Neural cell (in vitro differentiated cells): ENCODE measurements around the gene IFT81. TPM values are rescaled to one million over a fixed set of nuclear protein-coding genes. Genes with fewer than 3 reads are reported as not detected.

Source experiments
- H2AFZ ChIP-seq: fragments of 200-600, 300-800 bp; sonication (generic), shearing (Covaris generic); 2 replicates; pipeline ENCODE4 v1.6.0; 2014; ENCODE audit warnings: low read depth, mild to moderate bottlenecking, antibody characterized with exemption, low read length, moderate library complexity
- H3F3A ChIP-seq: fragments of 200-600 bp; shearing (Covaris generic); 2 replicates; pipeline ENCODE4 v1.6.1; 2016; ENCODE audit warnings: mild to moderate bottlenecking, moderate library complexity, mixed read lengths, antibody characterized with exemption, low read length; ENCODE audit not compliant: insufficient read depth, poor library complexity, severe bottlenecking
- H3K27ac ChIP-seq: fragments of 200-600, 300-800 bp; sonication (generic), shearing (Covaris generic); 2 replicates; pipeline ENCODE4 v1.5.1; 2014; ENCODE audit warnings: mild to moderate bottlenecking, low read length, moderate library complexity
- H3K27me3 ChIP-seq: fragments of 300-800, 200-600 bp; sonication (generic), shearing (Covaris generic); 2 replicates; pipeline ENCODE4 v1.6.0; 2014; ENCODE audit warnings: mild to moderate bottlenecking, low read depth, low read length, moderate library complexity; ENCODE audit not compliant: insufficient read depth
- H3K36me3 ChIP-seq: fragments of 300-800, 200-600 bp; sonication (generic), shearing (Covaris generic); 2 replicates; pipeline ENCODE4 v1.5.1; 2014; ENCODE audit warnings: mild to moderate bottlenecking, antibody characterized with exemption, low read length, moderate library complexity; ENCODE audit not compliant: insufficient read depth
- H3K4me2 ChIP-seq: fragments of 300-800, 200-600 bp; sonication (generic), shearing (Covaris generic); 2 replicates; pipeline ENCODE4 v1.6.0; 2014; ENCODE audit warnings: mild to moderate bottlenecking, low read length
- H3K4me3 ChIP-seq: fragments of 300-800, 200-600 bp; sonication (generic), shearing (Covaris generic); 2 replicates; pipeline ENCODE4 v1.5.1; 2014; ENCODE audit warnings: mild to moderate bottlenecking, low read length, moderate library complexity
- H3K79me2 ChIP-seq: fragments of 200-600 bp; shearing (Covaris generic); replicated peaks from 2 replicates; pipeline ENCODE4 v1.6.0; 2014; ENCODE audit warnings: mild to moderate bottlenecking, low read length, moderate library complexity; ENCODE audit not compliant: insufficient read depth
- H3K9ac ChIP-seq: fragments of 300-800, 200-600 bp; sonication (generic), shearing (Covaris generic); 2 replicates; pipeline ENCODE4 v1.6.1; 2016; ENCODE audit warnings: mild to moderate bottlenecking, low read length, mixed read lengths
- H3K9me2 ChIP-seq: fragments of 200-600 bp; shearing (Covaris generic); 2 replicates; pipeline ENCODE4 v1.6.1; 2016; ENCODE audit warnings: mild to moderate bottlenecking, low read length, mixed read lengths; ENCODE audit not compliant: insufficient read depth
- H3K9me3 ChIP-seq: fragments of 200-600, 300-800 bp; sonication (generic), shearing (Covaris generic); 2 replicates; pipeline ENCODE4 v1.6.1; 2016; ENCODE audit warnings: mild to moderate bottlenecking, mixed run types, low read length, moderate library complexity, mixed read lengths
- H4K20me1 ChIP-seq: fragments of 200-600 bp; shearing (Covaris generic); 2 replicates; pipeline ENCODE4 v1.6.1; 2016; ENCODE audit warnings: mild to moderate bottlenecking, mixed run types; ENCODE audit not compliant: insufficient read depth
- EP300 ChIP-seq: fragments of 450-650 bp; conservative IDR thresholded peaks from 2 replicates; pipeline ENCODE4 v1.6.1; 2014; ENCODE audit warnings: antibody characterized with exemption, mild to moderate bottlenecking, moderate library complexity; ENCODE audit not compliant: poor library complexity, severe bottlenecking
- EZH2 ChIP-seq: fragments of 200-600, 300-800 bp; shearing (Covaris generic), sonication (generic); IDR thresholded peaks from 2 replicates; pipeline ENCODE4 v1.6.1; 2014; ENCODE audit warnings: antibody characterized with exemption, low read length, borderline replicate concordance, mild to moderate bottlenecking; ENCODE audit not compliant: insufficient read depth, poor library complexity, severe bottlenecking
- MXI1 ChIP-seq: fragments of 450-650 bp; conservative IDR thresholded peaks from 2 replicates; pipeline ENCODE4 v1.6.1; 2014; ENCODE audit warnings: antibody characterized with exemption, mild to moderate bottlenecking; ENCODE audit not compliant: poor library complexity, severe bottlenecking
- POLR2AphosphoS5 ChIP-seq: IDR thresholded peaks from 2 replicates; pipeline ENCODE4 v1.6.1; 2012
- RAD21 ChIP-seq: fragments of 450-650 bp; conservative IDR thresholded peaks from 2 replicates; pipeline ENCODE4 v1.6.1; 2014; ENCODE audit warnings: antibody characterized with exemption, mild to moderate bottlenecking, moderate library complexity
- SMC3 ChIP-seq: fragments of 450-650 bp; conservative IDR thresholded peaks from 2 replicates; pipeline ENCODE4 v1.6.1; 2014; ENCODE audit warnings: antibody characterized with exemption, mild to moderate bottlenecking, moderate library complexity; ENCODE audit not compliant: poor library complexity
- TAF1 ChIP-seq: IDR thresholded peaks from 2 replicates; pipeline ENCODE4 v1.6.1; 2012; ENCODE audit warnings: low read depth
- polyA plus RNA-seq: library from polyadenylated mRNA; depleted of rRNA; stranded (reverse); fragments of >200 nt; gene quantifications from 2 replicates; pipeline ENCODE4 v1.2.3, GENCODE V29; 2014
- TF ChIP-seq, protein P1 (sequence below): IDR thresholded peaks from 2 replicates; pipeline ENCODE4 v1.6.1; 2012; ENCODE audit warnings: borderline replicate concordance
- TF ChIP-seq, protein P2 (sequence below): fragments of 450-650 bp; IDR thresholded peaks from 2 replicates; pipeline ENCODE4 v1.5.1; 2014; ENCODE audit warnings: antibody characterized with exemption, mild to moderate bottlenecking, moderate library complexity; ENCODE audit not compliant: poor library complexity, severe bottlenecking

The IFT81 gene
- polyA plus RNA-seq, 1 donor from 2014 or later = 120 TPM

DNA sequence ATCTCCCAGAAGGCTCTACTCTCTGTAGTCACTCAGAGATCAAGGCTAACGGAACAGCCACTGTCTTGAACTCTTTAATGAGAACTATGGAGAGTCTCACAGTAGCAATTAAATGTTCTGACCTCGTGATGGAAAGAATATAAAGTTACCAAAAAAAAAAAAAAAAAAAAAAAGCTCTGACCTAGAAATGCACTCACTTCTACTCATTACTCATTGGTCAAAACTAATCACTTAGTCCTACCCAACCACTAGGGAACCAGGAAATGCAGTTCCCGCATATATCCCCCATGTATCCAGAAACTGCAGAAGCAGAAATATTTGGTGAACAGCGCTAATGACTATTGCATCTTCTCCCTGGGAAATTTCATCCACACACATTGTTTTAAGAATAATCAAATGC, 46.4 kb upstream of the IFT81 start:
- Histone ChIP-seq H3F3A (no peaks in the 10 kb centered on the region), H3K4me3 (no peak overlapping the region), H3K27me3 (no peaks in the 10 kb centered on the region), H3K4me2 (no peak overlapping the region), H3K9me3 (no peaks in the 10 kb centered on the region), H3K36me3 (no peaks in the 10 kb centered on the region), H4K20me1 (no peaks in the 10 kb centered on the region), H2AFZ (no peak overlapping the region), H3K9me2 (no peaks in the 10 kb centered on the region), H3K27ac (no peak overlapping the region), H3K9ac (no peak overlapping the region), H3K79me2 (no peaks in the 10 kb centered on the region)
- TF ChIP-seq, protein P1, sequence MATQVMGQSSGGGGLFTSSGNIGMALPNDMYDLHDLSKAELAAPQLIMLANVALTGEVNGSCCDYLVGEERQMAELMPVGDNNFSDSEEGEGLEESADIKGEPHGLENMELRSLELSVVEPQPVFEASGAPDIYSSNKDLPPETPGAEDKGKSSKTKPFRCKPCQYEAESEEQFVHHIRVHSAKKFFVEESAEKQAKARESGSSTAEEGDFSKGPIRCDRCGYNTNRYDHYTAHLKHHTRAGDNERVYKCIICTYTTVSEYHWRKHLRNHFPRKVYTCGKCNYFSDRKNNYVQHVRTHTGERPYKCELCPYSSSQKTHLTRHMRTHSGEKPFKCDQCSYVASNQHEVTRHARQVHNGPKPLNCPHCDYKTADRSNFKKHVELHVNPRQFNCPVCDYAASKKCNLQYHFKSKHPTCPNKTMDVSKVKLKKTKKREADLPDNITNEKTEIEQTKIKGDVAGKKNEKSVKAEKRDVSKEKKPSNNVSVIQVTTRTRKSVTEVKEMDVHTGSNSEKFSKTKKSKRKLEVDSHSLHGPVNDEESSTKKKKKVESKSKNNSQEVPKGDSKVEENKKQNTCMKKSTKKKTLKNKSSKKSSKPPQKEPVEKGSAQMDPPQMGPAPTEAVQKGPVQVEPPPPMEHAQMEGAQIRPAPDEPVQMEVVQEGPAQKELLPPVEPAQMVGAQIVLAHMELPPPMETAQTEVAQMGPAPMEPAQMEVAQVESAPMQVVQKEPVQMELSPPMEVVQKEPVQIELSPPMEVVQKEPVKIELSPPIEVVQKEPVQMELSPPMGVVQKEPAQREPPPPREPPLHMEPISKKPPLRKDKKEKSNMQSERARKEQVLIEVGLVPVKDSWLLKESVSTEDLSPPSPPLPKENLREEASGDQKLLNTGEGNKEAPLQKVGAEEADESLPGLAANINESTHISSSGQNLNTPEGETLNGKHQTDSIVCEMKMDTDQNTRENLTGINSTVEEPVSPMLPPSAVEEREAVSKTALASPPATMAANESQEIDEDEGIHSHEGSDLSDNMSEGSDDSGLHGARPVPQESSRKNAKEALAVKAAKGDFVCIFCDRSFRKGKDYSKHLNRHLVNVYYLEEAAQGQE = no peak
- no peak for TF ChIP-seq MXI1
- TF ChIP-seq EZH2 = no peak
- TF ChIP-seq SMC3 = no peak
- TF ChIP-seq RAD21 = no peak
- no peak for TF ChIP-seq TAF1
- TF ChIP-seq, protein P2, sequence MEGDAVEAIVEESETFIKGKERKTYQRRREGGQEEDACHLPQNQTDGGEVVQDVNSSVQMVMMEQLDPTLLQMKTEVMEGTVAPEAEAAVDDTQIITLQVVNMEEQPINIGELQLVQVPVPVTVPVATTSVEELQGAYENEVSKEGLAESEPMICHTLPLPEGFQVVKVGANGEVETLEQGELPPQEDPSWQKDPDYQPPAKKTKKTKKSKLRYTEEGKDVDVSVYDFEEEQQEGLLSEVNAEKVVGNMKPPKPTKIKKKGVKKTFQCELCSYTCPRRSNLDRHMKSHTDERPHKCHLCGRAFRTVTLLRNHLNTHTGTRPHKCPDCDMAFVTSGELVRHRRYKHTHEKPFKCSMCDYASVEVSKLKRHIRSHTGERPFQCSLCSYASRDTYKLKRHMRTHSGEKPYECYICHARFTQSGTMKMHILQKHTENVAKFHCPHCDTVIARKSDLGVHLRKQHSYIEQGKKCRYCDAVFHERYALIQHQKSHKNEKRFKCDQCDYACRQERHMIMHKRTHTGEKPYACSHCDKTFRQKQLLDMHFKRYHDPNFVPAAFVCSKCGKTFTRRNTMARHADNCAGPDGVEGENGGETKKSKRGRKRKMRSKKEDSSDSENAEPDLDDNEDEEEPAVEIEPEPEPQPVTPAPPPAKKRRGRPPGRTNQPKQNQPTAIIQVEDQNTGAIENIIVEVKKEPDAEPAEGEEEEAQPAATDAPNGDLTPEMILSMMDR = no peak
- no peak for TF ChIP-seq POLR2AphosphoS5
- no peak for TF ChIP-seq EP300

DNA sequence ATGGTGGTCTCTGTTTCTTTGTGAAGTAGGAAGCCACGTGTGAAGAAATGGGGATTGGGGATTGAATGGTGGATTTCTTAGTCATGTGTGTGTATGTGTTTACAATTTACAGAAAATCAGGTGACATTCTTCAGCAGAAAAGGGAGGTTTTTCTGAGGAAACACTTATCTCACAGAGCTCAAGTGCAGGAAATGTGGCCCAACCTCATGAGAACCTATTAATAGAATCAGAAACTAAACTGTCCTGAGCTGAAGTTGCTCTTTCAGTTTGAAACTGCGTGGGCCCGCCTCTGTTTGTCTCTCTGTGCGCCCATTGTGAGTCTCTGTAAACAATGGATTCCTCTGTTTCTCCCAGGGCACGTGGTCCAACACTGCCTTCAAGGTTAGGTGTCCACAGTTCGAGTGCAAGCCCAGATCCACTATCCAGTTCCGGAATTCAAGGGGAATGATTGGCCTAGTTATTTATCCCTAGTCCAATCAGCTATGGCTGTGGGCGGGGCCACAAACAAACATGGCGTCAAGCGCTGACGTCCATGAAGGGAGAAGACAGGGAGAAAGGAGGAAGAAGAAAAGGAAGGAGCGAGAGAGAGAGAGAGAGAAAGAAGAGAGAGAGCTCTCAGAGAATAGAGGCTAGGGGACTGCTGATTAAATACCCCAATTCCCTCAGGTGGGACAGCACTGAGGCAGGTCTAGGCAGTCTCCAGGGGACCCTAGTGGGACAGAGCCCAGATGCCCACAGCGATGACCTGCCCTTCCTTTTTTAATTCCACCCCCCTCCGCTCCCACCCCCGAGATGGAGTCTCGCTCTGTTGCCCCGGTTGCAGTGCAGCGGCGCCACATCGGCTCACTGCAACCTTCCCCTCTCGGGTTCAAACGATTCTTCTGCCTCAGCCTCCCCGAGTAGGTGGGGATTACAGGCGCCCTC, 44.4 kb upstream of the IFT81 start:
- TF ChIP-seq EZH2 (no peak), POLR2AphosphoS5 (no peak), TAF1 (no peak), MXI1 (no peak), SMC3 (no peak), RAD21 (no peak), EP300 (no peak)
- TF ChIP-seq, protein P2 = no peak
- TF ChIP-seq, protein P1 = no peak
- no peaks in the 10 kb centered on the region for H3K79me2 ChIP-seq
- no peak overlapping the region for H3K27ac ChIP-seq
- H2AFZ ChIP-seq = no peak overlapping the region
- H3K9me3 ChIP-seq = no peaks in the 10 kb centered on the region
- H3K4me2 ChIP-seq = no peak overlapping the region
- no peaks in the 10 kb centered on the region for H3F3A ChIP-seq
- H4K20me1 ChIP-seq = no peaks in the 10 kb centered on the region
- no peaks in the 10 kb centered on the region for H3K9me2 ChIP-seq
- H3K27me3 ChIP-seq = no peaks in the 10 kb centered on the region
- H3K36me3 ChIP-seq = no peaks in the 10 kb centered on the region
- no peak overlapping the region for H3K4me3 ChIP-seq
- no peak overlapping the region for H3K9ac ChIP-seq
